ENCODE results near the gene EPHB3.

EPHB3 gene

GRCh38 chr3:184564685-184565385 lies 3.2 kb downstream of the EPHB3 start:
- no peak for DNase-seq (ENCODE audit: low read depth in 2 of 2)

- no peak for DNase-seq (ENCODE audit: low read depth in 2 of 2)
These were observed 4.0 kb downstream of the EPHB3 start for GRCh38 chr3:184565421-184566211.

GRCh38 chr3:184566441-184567414 lies 5.1 kb downstream of the EPHB3 start:
- no peak for DNase-seq (ENCODE audit: low read depth in 2 of 2)

GRCh38 chr3:184567946-184568559 lies 6.5 kb downstream of the EPHB3 start:
- no peak for DNase-seq (ENCODE audit: low read depth in 2 of 2)

- no peak for DNase-seq (ENCODE audit: low read depth in 2 of 2)
These were observed 7.0 kb downstream of the EPHB3 start for GRCh38 chr3:184568560-184568923.

GRCh38 chr3:184568924-184569829 lies 7.6 kb downstream of the EPHB3 start:
- DNase-seq (ENCODE audit: low read depth in 2 of 2), result no peak

- DNase-seq (ENCODE audit: low read depth in 2 of 2), result no peak
These were observed 8.4 kb downstream of the EPHB3 start for GRCh38 chr3:184570035-184570434.

- DNase-seq (ENCODE audit: low read depth in 2 of 2), result no peak
These were observed 8.9 kb downstream of the EPHB3 start for GRCh38 chr3:184570489-184570888.

- DNase-seq (ENCODE audit: low read depth in 2 of 2), result no peak
These were observed 10.3 kb downstream of the EPHB3 start for GRCh38 chr3:184571750-184572377.

- no peak for DNase-seq (ENCODE audit: low read depth in 2 of 2)
These were observed 11.2 kb downstream of the EPHB3 start for GRCh38 chr3:184572633-184573270.

GRCh38 chr3:184574515-184575417 lies 13.2 kb downstream of the EPHB3 start:
- DNase-seq (ENCODE audit: low read depth in 2 of 2), result no peak

GRCh38 chr3:184575701-184576100 lies 14.1 kb downstream of the EPHB3 start:
- no peak for DNase-seq (ENCODE audit: low read depth in 2 of 2)

- no peak for DNase-seq (ENCODE audit: low read depth in 2 of 2)
These were observed 15.1 kb downstream of the EPHB3 start for GRCh38 chr3:184576457-184577240.

GRCh38 chr3:184577546-184577945 lies 16.0 kb downstream of the EPHB3 start:
- DNase-seq (ENCODE audit: low read depth in 2 of 2), result no peak

- DNase-seq (ENCODE audit: low read depth in 2 of 2), result no peak
These were observed 16.6 kb downstream of the EPHB3 start for GRCh38 chr3:184578218-184578617.

- DNase-seq (ENCODE audit: low read depth in 2 of 2), result no peak
These were observed 17.2 kb downstream of the EPHB3 start for GRCh38 chr3:184578822-184579221.

GRCh38 chr3:184579513-184579912 lies 17.9 kb downstream of the EPHB3 start:
- DNase-seq (ENCODE audit: low read depth in 2 of 2), result no peak

GRCh38 chr3:184580376-184580775 lies 18.8 kb downstream of the EPHB3 start:
- DNase-seq (ENCODE audit: low read depth in 2 of 2), result no peak

All from stimulated activated CD8-positive, alpha-beta memory T cell treated with anti-CD3 and anti-CD28 coated beads, Interleukin-15, amount 100 ng/mL, for 48 hours (primary cell).